Fibroblast of skin of right quadriceps (primary cell): ENCODE data around the gene RAB34.

Source experiments
- DNase-seq: peaks from one replicate; pipeline ENCODE4 v3.0.0-alpha.2; 2013

The RAB34 gene

DNA sequence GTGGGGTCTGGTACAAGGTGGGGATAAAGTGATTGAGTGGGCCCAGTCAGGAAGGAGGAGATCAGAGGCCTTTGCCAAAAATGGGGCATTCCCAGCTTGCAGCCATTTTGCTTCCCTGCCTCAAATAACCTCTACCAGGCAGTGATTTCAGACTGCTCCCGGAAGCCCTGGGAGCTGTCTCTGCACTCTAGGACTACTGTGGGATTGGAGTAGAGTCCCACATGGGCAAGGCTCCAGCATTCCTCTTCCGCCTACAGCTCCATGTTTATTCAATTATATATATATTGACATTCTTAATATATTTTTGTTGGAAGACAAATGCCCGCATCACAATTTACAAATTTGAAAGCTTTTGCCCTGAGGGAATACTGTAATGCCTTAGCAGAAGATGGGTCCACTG, 42.2 kb downstream of the RAB34 start:
- no peak for DNase-seq

DNA sequence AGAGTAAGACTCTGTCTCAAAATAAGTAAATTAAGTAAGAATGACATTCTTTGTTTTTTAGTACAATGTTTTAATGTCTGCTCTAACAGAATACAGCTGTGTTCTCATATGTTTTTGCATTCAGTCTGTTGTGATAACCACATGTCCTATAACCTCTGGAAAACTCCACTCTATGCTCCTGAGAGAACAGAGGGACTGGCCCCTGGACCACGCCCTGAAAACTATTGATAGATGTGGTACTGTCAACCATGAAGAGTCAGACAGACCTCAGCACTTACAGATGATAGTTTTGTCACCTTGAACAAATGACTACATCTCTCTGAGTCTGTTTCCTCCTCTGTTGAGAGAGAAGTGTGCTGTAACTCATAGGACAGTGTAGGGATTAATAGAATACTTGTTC, 47.8 kb downstream of the RAB34 start:
- DNase-seq: no peak

DNA sequence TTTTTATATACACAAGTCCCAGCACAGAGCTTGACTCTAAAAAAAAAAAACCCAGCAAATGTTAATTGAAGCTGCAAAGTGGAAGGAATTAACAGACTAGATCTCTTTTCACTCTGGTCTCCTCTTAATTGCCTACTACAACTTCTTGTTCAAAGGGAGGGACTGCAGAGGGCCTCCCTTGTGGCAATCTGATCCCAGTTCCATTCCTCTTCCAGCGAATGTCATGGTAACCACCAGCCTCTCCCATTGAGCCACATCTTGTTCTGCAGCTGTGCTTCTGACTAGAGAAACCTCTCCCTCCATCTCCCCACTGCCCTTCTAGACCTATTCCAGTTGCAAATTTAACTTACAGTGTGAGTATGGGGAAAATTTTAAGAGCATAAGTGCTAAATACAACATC, 49.8 kb downstream of the RAB34 start:
- DNase-seq: no peak

DNA sequence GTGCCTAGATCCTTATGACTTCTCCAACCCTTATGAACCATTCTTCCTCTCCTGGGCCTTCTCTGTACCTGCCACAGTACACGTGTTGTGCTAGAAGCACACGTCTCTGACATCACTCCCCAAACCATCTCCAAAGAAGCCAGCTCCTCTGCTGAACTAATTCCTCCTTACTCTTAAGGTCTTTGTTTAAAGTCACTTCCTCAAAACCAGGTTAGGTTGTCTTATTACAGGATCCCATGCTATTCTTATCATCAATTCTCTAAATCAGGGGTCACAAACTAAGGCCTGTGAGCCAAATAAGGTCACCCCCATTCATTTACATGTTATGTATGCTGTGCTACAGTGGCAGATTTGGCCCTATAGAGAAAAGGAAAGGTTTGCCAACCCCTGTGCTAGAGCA, 51.7 kb downstream of the RAB34 start:
- DNase-seq: no peak
